GM20431 (cell line): ENCODE measurements around the gene ERICH2.

ENCODE experiments used
- in situ Hi-C: fragments of 300-500 bp; cut with MseI, MboI; formaldehyde crosslinking; loops from one replicate; pipeline ENCODE4 v1.15.0; 2020; ENCODE audit warnings: low sequenced_read_pairs; ENCODE audit not compliant: unreplicated experiment

Gene ERICH2

DNA sequence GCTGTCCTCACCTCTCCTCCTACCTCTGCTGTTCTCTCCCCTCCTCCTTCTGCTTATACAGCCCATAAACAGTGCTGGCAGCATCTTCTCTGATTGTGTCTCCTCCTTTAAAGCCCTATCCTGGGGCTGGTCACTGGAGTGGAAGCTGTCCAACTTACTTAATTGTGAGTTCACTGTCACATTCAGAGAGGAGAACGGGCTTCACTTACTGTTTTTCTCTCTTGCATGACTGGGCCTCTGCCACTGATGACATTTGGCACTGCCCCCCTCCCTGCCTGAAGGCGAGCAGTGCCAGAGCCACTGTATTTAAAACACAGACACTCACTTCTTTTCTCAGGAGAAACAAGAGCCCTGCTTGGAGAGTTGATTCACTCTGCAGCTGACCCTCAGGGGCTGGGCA lies 58.9 kb downstream of the ERICH2 start:
- in situ Hi-C loops: no loop called here

DNA sequence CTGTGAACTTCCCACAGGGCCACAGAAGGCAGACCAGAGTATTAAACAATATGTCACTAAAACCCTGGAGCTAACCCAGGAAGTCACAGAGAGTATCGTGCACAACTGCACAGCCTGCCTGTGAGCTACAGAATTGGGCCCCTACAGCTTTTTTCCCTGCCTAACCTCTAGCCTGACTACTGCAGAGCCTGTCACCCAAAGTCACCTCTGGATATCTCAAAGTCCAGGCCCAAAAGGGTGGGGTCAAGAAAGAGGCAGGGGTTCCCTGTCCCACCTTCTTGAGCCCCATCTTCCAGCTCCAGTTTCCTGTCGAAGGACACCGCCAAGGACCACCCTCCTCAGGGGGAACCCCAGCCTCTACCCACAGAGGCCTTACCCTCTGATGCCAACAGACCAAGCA lies 60.0 kb downstream of the ERICH2 start:
- in situ Hi-C loops: no loop called here

DNA sequence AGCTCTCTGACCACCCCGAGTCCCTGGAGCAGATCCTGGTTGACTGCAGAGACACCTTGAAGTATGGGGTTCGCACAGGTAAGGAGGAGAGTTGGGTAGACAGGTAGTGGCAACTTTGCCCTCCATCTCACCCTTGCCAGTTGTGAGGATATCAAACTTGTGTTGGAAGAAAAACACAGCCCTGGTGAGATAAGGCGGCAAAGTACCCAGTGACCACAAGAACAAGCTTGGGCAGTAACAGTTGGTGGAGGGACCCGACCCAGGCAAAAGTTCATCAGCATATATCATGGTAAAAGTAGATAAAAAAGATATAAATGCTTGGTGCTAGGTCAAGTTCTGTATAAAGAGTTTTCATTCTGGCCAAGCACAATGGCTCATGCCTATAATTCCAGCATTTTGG lies 60.9 kb downstream of the ERICH2 start:
- in situ Hi-C loops: no loop called here

GRCh38 chr2:170836027-170836426 lies 65.8 kb downstream of the ERICH2 start:
- in situ Hi-C loops: no loop called here

GRCh38 chr2:170840717-170841210 lies 70.6 kb downstream of the ERICH2 start:
- in situ Hi-C loops: no loop called here

- in situ Hi-C loops: no loop called here
These were observed 72.6 kb downstream of the ERICH2 start for GRCh38 chr2:170842785-170843184.

DNA sequence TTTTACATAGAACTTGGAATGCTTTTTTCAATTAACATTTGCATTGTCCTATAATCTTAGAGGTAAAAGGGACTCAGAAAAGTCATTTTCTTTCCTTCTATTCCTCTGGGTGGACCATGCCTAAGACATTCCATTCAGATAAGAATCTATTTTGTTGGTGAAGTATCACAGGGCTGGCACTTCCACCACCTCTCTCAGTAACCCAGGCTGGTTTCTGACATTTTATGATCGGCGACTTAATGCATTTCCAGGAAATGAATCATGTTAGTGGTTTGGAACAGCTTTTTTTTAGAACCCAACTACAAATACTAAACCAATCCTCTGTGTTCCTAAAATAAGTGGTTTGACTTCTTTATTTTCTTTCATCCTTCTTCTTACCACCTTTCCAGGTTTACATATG lies 73.5 kb downstream of the ERICH2 start:
- in situ Hi-C loops: no loop called here

DNA sequence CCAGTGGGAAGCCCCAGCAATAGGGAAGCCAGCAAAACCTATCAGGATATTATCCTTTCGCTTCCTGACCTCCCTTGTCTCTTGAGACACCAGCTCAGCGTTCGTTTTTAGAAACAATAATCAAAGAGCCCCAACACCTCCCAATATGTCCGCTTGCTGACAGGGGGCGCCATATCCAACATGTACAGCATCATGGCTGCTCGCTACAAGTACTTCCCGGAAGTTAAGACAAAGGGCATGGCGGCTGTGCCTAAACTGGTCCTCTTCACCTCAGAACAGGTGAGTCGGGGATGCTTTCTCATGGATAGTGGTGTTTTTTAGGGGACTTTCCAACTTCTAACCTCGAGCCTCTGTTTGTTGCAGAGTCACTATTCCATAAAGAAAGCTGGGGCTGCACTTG lies 75.2 kb downstream of the ERICH2 start:
- in situ Hi-C loops: no loop called here

DNA sequence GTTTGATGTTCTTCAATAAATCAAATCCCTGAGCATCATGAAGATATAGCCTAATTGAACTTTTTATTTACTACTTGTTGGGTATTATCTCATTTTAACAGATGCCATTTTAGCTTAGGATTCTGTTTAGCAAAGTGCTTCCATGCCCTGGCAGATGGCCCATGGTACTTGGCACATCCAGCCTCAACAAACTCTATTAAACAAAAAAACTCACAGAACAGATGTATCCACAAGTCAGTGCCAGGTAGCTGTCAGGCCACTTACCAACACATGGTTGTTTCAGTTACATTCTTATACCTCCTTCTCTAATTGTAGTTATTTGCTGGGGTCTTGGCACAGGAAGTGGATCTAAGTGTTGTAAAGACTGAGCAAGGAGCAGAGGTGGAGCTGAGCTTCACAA lies 76.1 kb downstream of the ERICH2 start:
- in situ Hi-C loops: no loop called here

DNA sequence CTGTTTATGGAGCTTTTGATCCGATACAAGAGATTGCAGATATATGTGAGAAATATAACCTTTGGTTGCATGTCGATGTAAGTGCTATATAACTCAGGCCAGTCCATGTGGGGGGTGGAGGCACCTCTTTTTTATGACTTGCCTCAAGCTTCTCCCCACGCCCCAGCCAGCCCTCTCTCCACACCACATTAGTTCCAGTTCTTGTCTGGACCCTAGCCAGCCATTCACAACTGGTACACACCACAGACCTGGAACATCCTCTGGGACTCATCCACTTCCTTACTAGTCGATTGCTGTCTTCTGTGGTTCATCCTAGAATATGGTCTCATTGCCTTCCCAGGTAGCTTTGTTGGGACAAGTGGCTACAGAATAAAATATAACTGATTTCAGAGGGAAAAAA lies 77.5 kb downstream of the ERICH2 start:
- in situ Hi-C loops: no loop called here
